Measurements from ENCODE around the gene BARHL1.

BARHL1 gene

DNA sequence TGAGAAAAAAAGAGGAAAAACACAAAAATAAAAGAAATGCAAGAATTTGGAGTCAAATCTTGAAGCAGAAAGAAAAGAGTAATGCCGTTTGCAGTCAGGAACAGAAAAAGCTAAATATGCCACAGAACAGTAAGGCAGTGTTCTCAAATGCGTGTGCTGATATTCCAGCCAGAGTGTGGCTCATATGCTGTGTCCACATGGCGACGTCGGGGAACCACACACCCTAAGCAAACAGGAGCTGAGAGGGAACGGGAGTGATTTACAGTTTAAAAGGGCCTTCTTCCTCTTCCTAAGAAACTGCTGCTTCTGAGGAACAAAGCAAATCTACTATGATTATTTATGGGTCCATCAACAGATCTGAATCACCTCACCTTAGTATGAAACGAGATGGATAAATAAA, 44.7 kb downstream of the BARHL1 start:
- Histone ChIP-seq H3K4me3 (ENCODE audit: low read length) (no peak overlapping the region), H3K27me3 (ENCODE audit: control insufficient read depth, low read length) (no peaks in the 10 kb centered on the region), H3K4me2 (ENCODE audit: low read length) (no peak overlapping the region), H3F3A (ENCODE audit: control insufficient read depth, insufficient read depth) (no peaks in the 10 kb centered on the region), H4K20me1 (ENCODE audit: control insufficient read depth, insufficient read depth, low read depth, low read length) (no peaks in the 10 kb centered on the region), H3K9me2 (replicated peaks; ENCODE audit: control insufficient read depth, low read length) (no peaks in the 10 kb centered on the region), H3K9me3 (ENCODE audit: control insufficient read depth, insufficient read depth, low read length) (no peaks in the 10 kb centered on the region), H3K79me2 (ENCODE audit: control insufficient read depth, low read length) (no peaks in the 10 kb centered on the region), H3K36me3 (ENCODE audit: control insufficient read depth, low read length) (peaks cover 75% of the 10 kb centered on the region), H3K27ac (ENCODE audit: low read depth, low read length) (no peak overlapping the region), H3K4me1 (ENCODE audit: control insufficient read depth, low read length) (no peaks in the 10 kb centered on the region)
- TF ChIP-seq, protein P1, sequence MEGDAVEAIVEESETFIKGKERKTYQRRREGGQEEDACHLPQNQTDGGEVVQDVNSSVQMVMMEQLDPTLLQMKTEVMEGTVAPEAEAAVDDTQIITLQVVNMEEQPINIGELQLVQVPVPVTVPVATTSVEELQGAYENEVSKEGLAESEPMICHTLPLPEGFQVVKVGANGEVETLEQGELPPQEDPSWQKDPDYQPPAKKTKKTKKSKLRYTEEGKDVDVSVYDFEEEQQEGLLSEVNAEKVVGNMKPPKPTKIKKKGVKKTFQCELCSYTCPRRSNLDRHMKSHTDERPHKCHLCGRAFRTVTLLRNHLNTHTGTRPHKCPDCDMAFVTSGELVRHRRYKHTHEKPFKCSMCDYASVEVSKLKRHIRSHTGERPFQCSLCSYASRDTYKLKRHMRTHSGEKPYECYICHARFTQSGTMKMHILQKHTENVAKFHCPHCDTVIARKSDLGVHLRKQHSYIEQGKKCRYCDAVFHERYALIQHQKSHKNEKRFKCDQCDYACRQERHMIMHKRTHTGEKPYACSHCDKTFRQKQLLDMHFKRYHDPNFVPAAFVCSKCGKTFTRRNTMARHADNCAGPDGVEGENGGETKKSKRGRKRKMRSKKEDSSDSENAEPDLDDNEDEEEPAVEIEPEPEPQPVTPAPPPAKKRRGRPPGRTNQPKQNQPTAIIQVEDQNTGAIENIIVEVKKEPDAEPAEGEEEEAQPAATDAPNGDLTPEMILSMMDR (IDR thresholded peaks at IDR 0.05; ENCODE audit: low read depth, low read length, poor library complexity, severe bottlenecking): no peak
- no peak for TF ChIP-seq EZH2phosphoT487 (IDR thresholded peaks at IDR 0.05; ENCODE audit: borderline replicate concordance, low read length)

DNA sequence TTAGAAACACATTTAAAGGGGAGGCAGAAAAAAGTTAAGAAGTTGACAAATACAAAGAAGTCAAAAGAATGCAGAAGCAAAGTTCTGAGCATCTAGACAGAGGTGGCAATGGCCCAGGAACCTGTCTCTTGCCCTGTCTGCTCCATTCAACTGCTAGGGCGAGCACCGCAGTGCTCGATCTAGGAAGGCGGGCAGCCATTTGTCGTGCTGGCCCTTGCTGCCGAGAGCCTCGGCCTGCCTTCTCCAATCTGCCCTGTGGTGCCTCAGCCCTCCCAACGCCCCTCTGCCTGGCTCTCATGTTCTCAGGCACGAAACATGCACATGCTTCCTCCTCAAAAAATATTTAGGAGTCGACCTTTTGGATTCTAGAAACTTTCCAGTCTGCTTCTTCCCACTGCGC, 45.2 kb downstream of the BARHL1 start:
- Histone ChIP-seq H3K36me3 (ENCODE audit: control insufficient read depth, low read length) (peaks cover 74% of the 10 kb centered on the region), H3K4me3 (ENCODE audit: low read length) (no peak overlapping the region), H3K79me2 (ENCODE audit: control insufficient read depth, low read length) (no peaks in the 10 kb centered on the region), H3K27me3 (ENCODE audit: control insufficient read depth, low read length) (no peaks in the 10 kb centered on the region), H3K9me2 (replicated peaks; ENCODE audit: control insufficient read depth, low read length) (no peaks in the 10 kb centered on the region), H3K4me1 (ENCODE audit: control insufficient read depth, low read length) (no peaks in the 10 kb centered on the region), H4K20me1 (ENCODE audit: control insufficient read depth, insufficient read depth, low read depth, low read length) (no peaks in the 10 kb centered on the region), H3K27ac (ENCODE audit: low read depth, low read length) (no peak overlapping the region), H3K9me3 (ENCODE audit: control insufficient read depth, insufficient read depth, low read length) (no peaks in the 10 kb centered on the region), H3K4me2 (ENCODE audit: low read length) (no peak overlapping the region), H3F3A (ENCODE audit: control insufficient read depth, insufficient read depth) (no peaks in the 10 kb centered on the region)
- no peak for TF ChIP-seq EZH2phosphoT487 (IDR thresholded peaks at IDR 0.05; ENCODE audit: borderline replicate concordance, low read length)

DNA sequence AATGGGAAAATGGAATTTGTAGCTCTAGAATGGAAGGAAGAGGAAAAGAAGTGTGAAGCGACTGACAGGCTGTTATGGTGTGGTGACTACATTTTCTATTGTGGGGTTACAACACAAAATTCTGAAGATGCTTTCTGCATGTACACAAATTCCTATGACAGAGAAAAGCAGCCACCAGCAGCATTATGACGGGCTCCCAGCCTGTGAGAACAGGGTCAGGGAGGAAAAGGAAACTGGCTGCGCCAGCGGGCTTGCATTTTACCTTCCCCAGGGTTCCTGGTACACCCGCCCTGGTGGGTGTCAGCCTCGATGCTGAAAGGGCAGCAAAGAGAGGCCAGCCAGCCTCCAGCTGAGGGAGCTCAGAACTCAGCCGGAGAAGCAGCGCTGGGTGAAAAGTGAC, 46.3 kb downstream of the BARHL1 start:
- Histone ChIP-seq H3K4me2 (ENCODE audit: low read length) (no peak overlapping the region), H3F3A (ENCODE audit: control insufficient read depth, insufficient read depth) (no peaks in the 10 kb centered on the region), H3K9me2 (replicated peaks; ENCODE audit: control insufficient read depth, low read length) (no peaks in the 10 kb centered on the region), H3K36me3 (ENCODE audit: control insufficient read depth, low read length) (peaks cover 86% of the 10 kb centered on the region), H3K27ac (ENCODE audit: low read depth, low read length) (no peak overlapping the region), H3K4me1 (ENCODE audit: control insufficient read depth, low read length) (no peaks in the 10 kb centered on the region), H3K79me2 (ENCODE audit: control insufficient read depth, low read length) (no peaks in the 10 kb centered on the region), H3K27me3 (ENCODE audit: control insufficient read depth, low read length) (no peaks in the 10 kb centered on the region), H4K20me1 (ENCODE audit: control insufficient read depth, insufficient read depth, low read depth, low read length) (no peaks in the 10 kb centered on the region), H3K4me3 (ENCODE audit: low read length) (no peak overlapping the region), H3K9me3 (ENCODE audit: control insufficient read depth, insufficient read depth, low read length) (no peaks in the 10 kb centered on the region)
- TF ChIP-seq EZH2phosphoT487 (IDR thresholded peaks at IDR 0.05; ENCODE audit: borderline replicate concordance, low read length): no peak
- TF ChIP-seq, protein P1 (IDR thresholded peaks at IDR 0.05; ENCODE audit: low read depth, low read length, poor library complexity, severe bottlenecking): no peak

DNA sequence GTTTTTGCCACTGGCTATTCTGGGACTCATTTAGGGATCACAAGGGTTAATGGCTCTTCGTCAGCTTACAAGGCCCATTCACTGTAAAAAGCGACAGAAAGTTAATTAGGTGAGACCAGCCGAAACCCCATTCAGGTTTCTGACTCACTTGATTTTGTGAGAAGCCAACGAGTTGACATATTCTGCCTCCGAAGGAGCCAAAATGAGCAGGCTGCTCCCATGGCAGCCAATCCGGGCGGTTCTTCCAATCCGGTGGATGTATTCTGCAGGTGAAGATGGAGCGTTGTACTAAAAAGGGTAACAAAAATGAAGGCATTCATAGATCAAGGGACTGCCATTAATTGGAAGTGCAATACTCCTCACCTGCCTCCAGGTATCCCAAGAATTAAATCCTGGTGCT, 47.7 kb downstream of the BARHL1 start:
- no peak overlapping the region for H3K27ac ChIP-seq (ENCODE audit: low read depth, low read length)
- H3K36me3 ChIP-seq (ENCODE audit: control insufficient read depth, low read length): peaks cover 79% of the 10 kb centered on the region
- H3K4me3 ChIP-seq (ENCODE audit: low read length): no peak overlapping the region
- TF ChIP-seq, protein P1 (IDR thresholded peaks at IDR 0.05; ENCODE audit: low read depth, low read length, poor library complexity, severe bottlenecking): no peak
- TF ChIP-seq EZH2phosphoT487 (IDR thresholded peaks at IDR 0.05; ENCODE audit: borderline replicate concordance, low read length): no peak
- H3K9me2 ChIP-seq (replicated peaks; ENCODE audit: control insufficient read depth, low read length): no peaks in the 10 kb centered on the region
- no peaks in the 10 kb centered on the region for H3K79me2 ChIP-seq (ENCODE audit: control insufficient read depth, low read length)
- no peak overlapping the region for H3K4me2 ChIP-seq (ENCODE audit: low read length)
- H3K27me3 ChIP-seq (ENCODE audit: control insufficient read depth, low read length): no peaks in the 10 kb centered on the region
- no peaks in the 10 kb centered on the region for H3K4me1 ChIP-seq (ENCODE audit: control insufficient read depth, low read length)
- no peaks in the 10 kb centered on the region for H3K9me3 ChIP-seq (ENCODE audit: control insufficient read depth, insufficient read depth, low read length)
- H4K20me1 ChIP-seq (ENCODE audit: control insufficient read depth, insufficient read depth, low read depth, low read length): no peaks in the 10 kb centered on the region
- H3F3A ChIP-seq (ENCODE audit: control insufficient read depth, insufficient read depth): no peaks in the 10 kb centered on the region

All from DOHH2 (cell line).